ENCODE data around the gene ZP1. TPM values are rescaled to one million over a fixed set of nuclear protein-coding genes. Genes with fewer than 3 reads are reported as not detected.

The ZP1 gene
- total RNA-seq, 2 experiments from 2014 or later, result not detected

DNA sequence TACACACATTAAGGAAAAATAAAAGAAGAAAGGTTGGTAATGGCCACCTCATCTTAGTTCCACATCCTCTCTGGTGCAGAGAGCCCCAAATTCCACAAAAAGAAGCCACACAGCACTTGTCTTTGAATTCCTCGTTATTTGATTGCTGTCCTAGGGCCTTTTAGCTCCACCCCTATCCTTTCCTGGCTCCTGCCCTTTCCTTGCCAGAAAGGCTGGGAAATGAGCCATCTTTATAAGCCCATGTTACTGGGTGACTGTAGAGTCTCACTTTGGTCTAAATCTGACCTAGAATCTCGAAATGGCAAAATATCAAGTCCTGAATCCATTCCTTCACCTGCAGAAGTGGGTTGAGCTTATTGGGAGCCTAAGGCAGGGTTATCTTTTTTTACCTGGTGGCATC, 52.6 kb downstream of the ZP1 start:
- H3K9me2 ChIP-seq (ENCODE audit: insufficient read depth, low read length), result no peaks in the 10 kb centered on the region
- H3K79me2 ChIP-seq (ENCODE audit: insufficient read depth, low read depth, low read length), result peaks cover 48% of the 10 kb centered on the region
- no peak overlapping the region for H3K4me2 ChIP-seq (ENCODE audit: low read length)
- ChIA-PET POLR2A (interaction anchor here (1.1 kb wide), 1 partner anchor 33 kb away, joined by 5 read pairs; no protein-coding TSS in a partner anchor), CTCF (ENCODE audit: unreplicated experiment) (interaction anchor here (1.5 kb wide), 1 partner anchor 10 kb away, joined by 6 read pairs; no protein-coding TSS in a partner anchor)
- no peak for DNase-seq (ENCODE audit: low spot score)
- peaks cover 47% of the 10 kb centered on the region for H3K4me1 ChIP-seq (ENCODE audit: insufficient read depth, low read length, poor library complexity, severe bottlenecking)
- intact Hi-C loops (cut with micrococcal nuclease; ENCODE audit: unreplicated experiment), result no loop called here
- no TSS peak for BruUV-seq (replicated peaks)
- H4K20me1 ChIP-seq (ENCODE audit: insufficient read depth, low read length), result peaks cover 13% of the 10 kb centered on the region; the same call in 1 of the 2 replicates
- H3K36me3 ChIP-seq (ENCODE audit: insufficient read depth, low read length), result peaks cover 79% of the 10 kb centered on the region
- TF ChIP-seq, protein P1, sequence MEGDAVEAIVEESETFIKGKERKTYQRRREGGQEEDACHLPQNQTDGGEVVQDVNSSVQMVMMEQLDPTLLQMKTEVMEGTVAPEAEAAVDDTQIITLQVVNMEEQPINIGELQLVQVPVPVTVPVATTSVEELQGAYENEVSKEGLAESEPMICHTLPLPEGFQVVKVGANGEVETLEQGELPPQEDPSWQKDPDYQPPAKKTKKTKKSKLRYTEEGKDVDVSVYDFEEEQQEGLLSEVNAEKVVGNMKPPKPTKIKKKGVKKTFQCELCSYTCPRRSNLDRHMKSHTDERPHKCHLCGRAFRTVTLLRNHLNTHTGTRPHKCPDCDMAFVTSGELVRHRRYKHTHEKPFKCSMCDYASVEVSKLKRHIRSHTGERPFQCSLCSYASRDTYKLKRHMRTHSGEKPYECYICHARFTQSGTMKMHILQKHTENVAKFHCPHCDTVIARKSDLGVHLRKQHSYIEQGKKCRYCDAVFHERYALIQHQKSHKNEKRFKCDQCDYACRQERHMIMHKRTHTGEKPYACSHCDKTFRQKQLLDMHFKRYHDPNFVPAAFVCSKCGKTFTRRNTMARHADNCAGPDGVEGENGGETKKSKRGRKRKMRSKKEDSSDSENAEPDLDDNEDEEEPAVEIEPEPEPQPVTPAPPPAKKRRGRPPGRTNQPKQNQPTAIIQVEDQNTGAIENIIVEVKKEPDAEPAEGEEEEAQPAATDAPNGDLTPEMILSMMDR (conservative IDR thresholded peaks at IDR 0.05; ENCODE audit: low read length), result no peak
- no peak overlapping the region for H2AFZ ChIP-seq (ENCODE audit: low read length)
- H3K4me3 ChIP-seq (ENCODE audit: low read depth, low read length, poor library complexity, severe bottlenecking), result no peak overlapping the region
- no peaks in the 10 kb centered on the region for H3K9me3 ChIP-seq (ENCODE audit: low read length)
- H3K27ac ChIP-seq (ENCODE audit: low read depth, low read length, poor library complexity, severe bottlenecking), result no peak overlapping the region

DNA sequence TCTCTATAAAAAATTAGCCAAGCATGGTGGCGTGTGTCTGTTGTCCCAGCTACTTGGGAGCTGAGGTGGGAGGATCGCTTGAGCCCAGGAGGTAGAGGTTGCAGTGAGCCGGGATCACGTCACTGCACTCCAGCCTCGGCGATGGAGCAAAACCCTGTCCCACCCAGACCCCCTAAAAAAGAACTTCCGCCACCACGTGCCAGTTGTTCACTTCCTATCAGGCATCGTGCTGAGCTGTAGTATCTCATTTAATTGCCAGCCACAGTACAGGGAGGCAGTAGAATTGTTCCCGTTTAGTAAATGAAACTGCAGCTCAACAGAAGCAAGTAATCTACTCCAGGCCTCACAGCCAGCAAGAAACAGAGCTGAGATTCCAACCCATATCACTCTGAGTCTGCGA, 53.9 kb downstream of the ZP1 start:
- TF ChIP-seq, protein P1 (conservative IDR thresholded peaks at IDR 0.05; ENCODE audit: low read length), result no peak
- no peak for TF ChIP-seq EZH2phosphoT487 (IDR thresholded peaks at IDR 0.05; ENCODE audit: borderline replicate concordance, low read depth, low read length)
- Histone ChIP-seq H3K4me1 (ENCODE audit: insufficient read depth, low read length, poor library complexity, severe bottlenecking) (peaks cover 54% of the 10 kb centered on the region), H3K9me2 (ENCODE audit: insufficient read depth, low read length) (no peaks in the 10 kb centered on the region), H3K79me2 (ENCODE audit: insufficient read depth, low read depth, low read length) (peaks cover 35% of the 10 kb centered on the region), H3K9me3 (ENCODE audit: low read length) (no peaks in the 10 kb centered on the region), H3K36me3 (ENCODE audit: insufficient read depth, low read length) (peaks cover 74% of the 10 kb centered on the region), H3K4me2 (ENCODE audit: low read length) (no peak overlapping the region), H4K20me1 (ENCODE audit: insufficient read depth, low read length) (peaks cover 9% of the 10 kb centered on the region; the same call in 1 of the 2 replicates), H2AFZ (ENCODE audit: low read length) (no peak overlapping the region), H3K27ac (ENCODE audit: low read depth, low read length, poor library complexity, severe bottlenecking) (no peak overlapping the region), H3K4me3 (ENCODE audit: low read depth, low read length, poor library complexity, severe bottlenecking) (no peak overlapping the region)
- DNase-seq (ENCODE audit: low spot score), result no peak
- CTCF ChIA-PET (ENCODE audit: unreplicated experiment), result interaction anchor here (1.0 kb wide), 1 partner anchor 21 kb away, joined by 3 read pairs; no protein-coding TSS in a partner anchor
- POLR2A ChIA-PET, result interaction anchor here (0.5 to 1.1 kb wide), 2 partner anchors 9 to 19 kb away, joined by 3 to 11 read pairs; no protein-coding TSS in a partner anchor
- no TSS peak for BruUV-seq (replicated peaks)
- intact Hi-C loops (cut with micrococcal nuclease; ENCODE audit: unreplicated experiment), result no loop called here

DNA sequence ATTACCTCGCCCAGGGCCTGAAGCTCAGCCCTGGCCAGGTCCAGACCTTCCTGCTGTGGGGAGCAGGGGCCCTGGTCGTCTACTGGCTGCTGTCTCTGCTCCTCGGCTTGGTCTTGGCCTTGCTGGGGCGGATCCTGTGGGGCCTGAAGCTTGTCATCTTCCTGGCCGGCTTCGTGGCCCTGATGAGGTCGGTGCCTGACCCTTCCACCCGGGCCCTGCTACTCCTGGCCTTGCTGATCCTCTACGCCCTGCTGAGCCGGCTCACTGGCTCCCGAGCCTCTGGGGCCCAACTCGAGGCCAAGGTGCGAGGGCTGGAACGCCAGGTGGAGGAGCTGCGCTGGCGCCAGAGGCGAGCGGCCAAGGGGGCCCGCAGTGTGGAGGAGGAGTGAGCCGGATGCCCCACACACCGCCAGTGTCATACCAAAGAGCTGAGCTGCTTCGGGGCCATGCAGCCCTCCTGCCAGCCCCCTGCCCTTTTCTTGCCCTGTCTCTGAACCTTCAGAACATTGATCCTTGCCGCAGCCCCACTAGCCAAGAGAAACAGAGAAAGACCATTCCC, 54.5 kb downstream of the ZP1 start:
- no TSS peak for BruUV-seq (replicated peaks)
- no peak overlapping the region for H3K27ac ChIP-seq (ENCODE audit: low read depth, low read length, poor library complexity, severe bottlenecking)
- DNase-seq (ENCODE audit: low spot score), result no peak
- ChIA-PET CTCF (ENCODE audit: unreplicated experiment) (interaction anchor here (1.0 kb wide), 1 partner anchor 22 kb away, joined by 3 read pairs; no protein-coding TSS in a partner anchor), POLR2A (interaction anchor here (0.5 to 1.1 kb wide), 2 partner anchors 9 to 19 kb away, joined by 3 to 11 read pairs; no protein-coding TSS in a partner anchor)
- H3K36me3 ChIP-seq (ENCODE audit: insufficient read depth, low read length), result peaks cover 68% of the 10 kb centered on the region
- intact Hi-C loops (cut with micrococcal nuclease; ENCODE audit: unreplicated experiment), result no loop called here
- H3K9me3 ChIP-seq (ENCODE audit: low read length), result no peaks in the 10 kb centered on the region
- no peak overlapping the region for H3K4me3 ChIP-seq (ENCODE audit: low read depth, low read length, poor library complexity, severe bottlenecking)
- TF ChIP-seq, protein P1 (conservative IDR thresholded peaks at IDR 0.05; ENCODE audit: low read length), result no peak
- TF ChIP-seq EZH2phosphoT487 (IDR thresholded peaks at IDR 0.05; ENCODE audit: borderline replicate concordance, low read depth, low read length), result no peak
- peaks cover 29% of the 10 kb centered on the region for H3K79me2 ChIP-seq (ENCODE audit: insufficient read depth, low read depth, low read length)
- no peak overlapping the region for H3K4me2 ChIP-seq (ENCODE audit: low read length)
- peaks cover 5% of the 10 kb centered on the region; the same call in 1 of the 2 replicates for H4K20me1 ChIP-seq (ENCODE audit: insufficient read depth, low read length)
- peaks cover 49% of the 10 kb centered on the region for H3K4me1 ChIP-seq (ENCODE audit: insufficient read depth, low read length, poor library complexity, severe bottlenecking)
- no peaks in the 10 kb centered on the region for H3K9me2 ChIP-seq (ENCODE audit: insufficient read depth, low read length)
- H2AFZ ChIP-seq (ENCODE audit: low read length), result no peak overlapping the region

All from OCI-LY7 (cell line).